ENCODE results near the gene SUPT3H.

Gene SUPT3H

DNA sequence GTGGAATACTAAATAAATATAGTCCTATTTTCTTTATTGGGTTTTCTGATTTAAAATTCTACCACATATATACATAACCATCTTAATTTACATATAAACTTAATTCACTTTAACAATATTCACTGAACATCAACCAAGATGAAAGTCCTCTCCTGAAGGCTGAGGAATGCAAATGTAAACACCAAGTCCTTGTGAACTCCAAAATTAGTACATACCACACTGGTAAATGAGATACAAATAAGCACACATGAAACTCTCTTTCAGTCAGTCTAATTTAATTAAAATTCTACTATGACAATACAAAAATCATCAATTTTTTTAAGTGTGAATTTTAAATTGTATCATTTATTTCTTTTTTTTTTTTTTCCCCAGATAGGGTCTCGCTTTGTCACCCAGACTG is 254.7 kb downstream of the SUPT3H start:
- FAIRE-seq = no peak
- no peak for DNase-seq (ENCODE audit: low spot score)

DNA sequence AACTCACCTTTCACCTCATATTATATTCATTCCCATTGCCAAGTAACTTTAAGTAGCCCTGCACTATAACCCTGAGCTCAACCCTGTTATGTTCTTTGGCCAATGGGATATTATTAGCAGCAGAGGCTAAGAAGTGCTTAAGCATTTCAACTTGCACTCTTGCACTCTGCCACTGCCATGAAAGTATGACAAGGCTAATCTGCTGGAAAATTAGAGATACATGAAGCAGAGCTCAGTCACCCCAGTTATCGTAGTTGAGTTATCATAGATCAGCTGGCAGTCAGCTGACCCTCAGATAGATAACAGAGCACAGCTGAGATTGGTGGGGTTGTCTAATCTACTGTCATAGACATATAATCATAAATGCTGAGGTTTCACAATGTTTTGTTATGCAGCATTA is 259.0 kb downstream of the SUPT3H start:
- FAIRE-seq = no peak

GRCh38 chr6:45116714-45117410 is 260.9 kb downstream of the SUPT3H start:
- FAIRE-seq = peak; percentile 69
- DNase-seq (ENCODE audit: low spot score) = peak; percentile 14

More for the DNA sequence above, 259.0 kb downstream of the SUPT3H start:
- DNase-seq (ENCODE audit: low spot score) = no peak

DNA sequence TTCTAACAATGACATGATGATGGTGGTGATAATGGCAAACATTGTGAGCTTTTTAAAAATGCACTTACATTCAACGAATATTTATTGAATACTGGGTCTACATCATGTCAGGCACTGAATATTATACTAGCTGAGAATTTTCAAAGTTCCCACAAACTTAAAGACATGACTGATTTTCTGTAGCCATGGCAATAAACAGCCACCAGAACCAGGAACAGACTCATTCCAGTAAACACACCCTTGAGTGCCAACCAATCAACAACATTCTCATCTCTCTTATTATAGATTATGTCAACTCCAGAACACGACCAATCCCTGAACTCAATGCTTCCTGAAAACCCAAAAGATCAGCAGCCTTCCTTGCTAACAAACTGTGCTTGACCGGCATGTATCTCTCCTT is 262.0 kb downstream of the SUPT3H start:
- DNase-seq (ENCODE audit: low spot score) = no peak
- no peak for FAIRE-seq

DNA sequence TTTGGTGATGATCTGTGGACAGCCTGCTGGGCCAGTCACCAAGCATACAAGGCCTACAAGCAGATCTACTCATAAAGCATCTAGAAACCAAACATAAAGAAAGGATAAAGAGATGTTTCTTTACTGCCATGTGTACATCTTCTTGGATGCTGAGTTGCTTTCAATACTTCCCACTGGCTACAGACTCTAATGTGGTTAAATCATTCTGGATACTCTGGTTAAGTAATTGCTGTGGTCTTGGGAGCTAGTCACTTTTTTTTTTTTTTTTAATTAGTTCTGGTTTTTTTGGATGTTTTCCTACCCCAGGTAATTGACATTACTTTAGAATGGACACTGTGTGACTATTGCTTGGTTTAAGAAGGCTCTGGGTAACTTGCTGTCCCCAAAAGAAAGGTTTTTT is 265.0 kb downstream of the SUPT3H start:
- no peak for FAIRE-seq
- no peak for DNase-seq (ENCODE audit: low spot score)

GRCh38 chr6:45109551-45109950 is 268.2 kb downstream of the SUPT3H start:
- no peak for FAIRE-seq

GRCh38 chr6:45105170-45105820 is 272.4 kb downstream of the SUPT3H start:
- DNase-seq (ENCODE audit: low spot score) = no peak
- FAIRE-seq = no peak

More at GRCh38 chr6:45109551-45109950, 268.2 kb downstream of the SUPT3H start:
- no peak for DNase-seq (ENCODE audit: low spot score)

GRCh38 chr6:45104429-45104828 is 273.3 kb downstream of the SUPT3H start:
- FAIRE-seq (no peak), DNase-seq (ENCODE audit: low spot score) (no peak)

DNA sequence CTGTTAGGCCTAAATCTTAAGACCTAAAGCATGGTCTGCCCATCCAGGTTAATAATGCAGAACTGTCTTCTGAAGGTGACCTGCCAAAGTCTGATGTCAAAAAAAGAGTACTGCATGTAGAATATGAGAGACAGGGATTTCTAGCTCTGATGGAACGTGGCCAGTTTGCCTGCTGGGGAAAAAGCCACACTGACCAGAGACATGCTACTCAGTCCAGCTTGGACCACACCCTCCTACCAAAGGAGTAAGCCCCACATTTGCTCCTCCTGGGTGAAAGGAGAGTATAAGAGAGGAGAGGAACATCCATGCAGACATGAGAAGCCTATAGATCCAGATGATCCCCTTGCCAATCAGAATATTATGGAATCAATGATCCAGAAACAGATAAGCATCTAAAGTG is 279.5 kb downstream of the SUPT3H start:
- DNase-seq (ENCODE audit: low spot score) (no peak), FAIRE-seq (no peak)

DNA sequence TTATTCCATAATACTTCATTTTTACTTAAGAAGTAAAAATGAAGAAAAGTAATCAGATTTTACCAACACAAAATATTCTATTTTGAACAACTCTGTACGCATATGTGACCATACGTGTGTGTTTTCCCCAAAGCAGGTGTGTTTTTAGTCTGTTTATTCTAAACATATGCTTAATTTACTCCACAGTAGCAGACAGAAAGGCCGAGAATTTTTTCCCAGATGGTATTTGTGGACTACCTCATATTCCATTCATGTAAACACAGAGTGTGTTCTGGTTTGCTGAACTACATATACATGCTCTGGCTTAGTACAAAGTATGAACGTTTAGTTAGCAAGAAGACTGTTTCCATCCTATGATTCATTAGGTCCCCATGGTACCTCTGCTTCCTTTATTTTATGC is 282.9 kb downstream of the SUPT3H start:
- DNase-seq (ENCODE audit: low spot score) (no peak), FAIRE-seq (no peak)

DNA sequence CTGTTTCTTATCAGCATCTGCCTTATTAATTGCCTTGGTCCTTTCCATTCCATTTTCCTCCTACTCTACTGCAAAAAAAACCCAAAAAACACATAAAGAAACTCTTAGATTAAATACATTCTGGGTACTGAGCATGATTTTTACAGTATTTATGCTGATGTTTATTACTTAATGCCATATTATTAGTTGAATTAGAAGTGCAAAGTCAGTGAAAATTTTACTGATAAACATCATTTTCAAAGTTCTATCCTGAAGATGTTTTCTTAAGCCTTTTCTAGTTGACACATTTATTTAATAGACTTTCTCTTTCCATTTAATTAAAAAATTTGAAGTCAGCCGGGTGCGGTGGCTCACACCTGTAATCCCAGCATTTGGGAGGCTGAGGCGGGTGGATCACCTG is 285.6 kb downstream of the SUPT3H start:
- no peak for FAIRE-seq
- DNase-seq (ENCODE audit: low spot score) = no peak

GRCh38 chr6:45086360-45087084 is 291.2 kb downstream of the SUPT3H start:
- FAIRE-seq = no peak
- no peak for DNase-seq (ENCODE audit: low spot score)

DNA sequence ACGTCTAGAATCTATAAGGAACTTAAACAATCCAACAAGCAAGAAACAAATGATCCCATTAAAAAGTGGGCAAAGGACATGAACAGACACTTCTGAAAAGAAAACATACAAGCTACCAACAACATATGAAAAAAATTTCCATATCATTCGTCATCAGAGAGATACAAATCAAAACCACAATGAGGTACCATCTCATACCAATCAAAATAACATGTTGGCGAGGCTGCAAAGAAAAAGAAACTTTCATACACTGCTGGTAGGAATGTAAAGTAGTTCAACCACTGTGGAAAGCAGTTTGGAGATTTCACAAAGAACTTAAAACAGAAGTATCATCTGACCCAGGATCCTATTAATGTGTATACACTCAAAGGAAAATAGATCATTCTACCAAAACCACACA is 293.5 kb downstream of the SUPT3H start:
- FAIRE-seq (no peak), DNase-seq (ENCODE audit: low spot score) (no peak)

DNA sequence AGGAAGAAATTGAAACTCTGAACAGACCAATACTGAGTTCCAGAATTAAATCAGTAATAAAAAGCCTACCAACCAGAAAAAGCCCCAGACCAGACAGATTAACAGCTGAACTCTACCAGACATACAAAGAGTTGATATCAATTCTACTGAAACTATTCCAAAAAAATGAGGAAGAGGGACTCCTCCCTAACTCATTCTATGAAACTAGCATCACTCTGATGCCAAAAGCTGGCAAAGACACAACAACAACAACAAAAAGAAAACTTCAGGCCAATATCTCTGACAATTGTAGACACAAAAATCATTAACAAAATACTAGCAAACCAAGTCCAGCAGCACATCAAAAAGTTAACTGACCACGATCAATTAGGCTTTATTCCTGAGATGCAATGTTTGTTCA is 295.6 kb downstream of the SUPT3H start:
- FAIRE-seq (no peak), DNase-seq (ENCODE audit: low spot score) (no peak)

DNA sequence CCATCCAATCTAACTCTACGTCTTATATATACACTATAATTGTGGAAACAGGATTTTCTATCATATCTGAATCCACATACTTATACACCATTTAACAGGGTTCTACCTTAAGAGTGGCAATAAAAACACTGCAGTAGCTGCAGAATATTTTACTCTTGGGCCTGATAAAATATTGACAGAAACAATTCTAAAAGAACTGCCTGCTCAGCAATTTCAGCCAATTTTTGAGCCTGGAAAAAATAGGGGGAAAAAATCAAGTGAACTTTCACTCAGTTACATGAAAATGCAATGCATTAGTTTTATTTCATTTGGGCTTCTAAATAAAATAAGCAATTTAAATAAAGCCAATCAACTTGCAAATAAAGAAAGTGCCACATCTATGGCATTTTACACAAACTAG is 296.1 kb downstream of the SUPT3H start:
- FAIRE-seq (no peak), DNase-seq (ENCODE audit: low spot score) (no peak)

DNA sequence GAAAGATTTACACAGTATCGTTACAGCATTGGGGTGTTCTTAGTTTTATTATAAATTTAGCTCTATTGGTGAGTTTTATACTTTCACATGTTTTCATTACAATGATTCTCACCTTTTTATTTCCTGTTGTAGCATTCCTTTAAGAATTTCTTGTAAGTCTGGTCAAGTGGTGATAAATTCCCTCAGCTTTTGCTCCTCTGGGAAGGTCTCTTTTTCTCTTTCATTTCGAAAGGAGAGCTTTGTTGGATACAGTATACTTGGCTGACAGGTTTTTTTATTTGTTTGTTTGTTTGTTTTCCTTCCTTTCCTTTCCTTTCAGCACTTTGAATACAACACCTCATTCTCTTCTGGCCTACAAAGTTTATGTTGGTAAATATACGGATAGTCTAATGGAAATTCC is 299.3 kb downstream of the SUPT3H start:
- DNase-seq (ENCODE audit: low spot score) = no peak
- FAIRE-seq = no peak

DNA sequence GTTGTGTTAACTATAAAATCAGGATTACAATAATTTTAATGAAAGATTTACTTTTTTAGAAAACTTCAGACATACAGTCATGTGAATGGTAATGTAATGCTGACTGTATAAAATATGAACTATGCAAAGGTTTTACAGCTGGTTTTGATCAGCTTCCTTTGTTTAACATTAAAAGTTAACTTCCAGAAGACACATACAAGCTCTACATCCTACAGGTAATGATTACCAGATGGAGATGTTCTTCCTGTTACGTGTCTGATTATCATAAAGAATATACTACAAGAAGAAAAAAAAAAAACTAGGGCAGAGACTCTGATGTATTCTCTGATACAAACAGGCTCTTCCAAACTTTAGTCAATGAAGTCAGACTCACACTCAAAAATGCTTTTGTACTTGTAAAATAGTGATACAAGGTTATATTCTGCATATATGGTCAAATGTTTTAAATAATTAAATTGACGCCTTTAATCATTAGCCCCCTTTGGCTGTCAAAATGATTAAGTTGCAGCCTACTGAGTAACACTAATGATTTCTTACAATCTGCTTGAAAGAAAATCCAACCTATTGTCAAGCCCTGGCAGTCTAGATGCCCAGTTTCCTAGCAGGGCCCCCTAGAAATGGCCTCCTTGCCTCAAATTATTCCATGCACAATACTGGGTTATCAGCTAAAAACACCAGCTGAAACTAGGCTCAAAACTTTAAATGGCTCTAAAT is 301.4 kb downstream of the SUPT3H start:
- DNase-seq (ENCODE audit: low spot score) (no peak), FAIRE-seq (no peak)

GRCh38 chr6:45075246-45075645 is 302.5 kb downstream of the SUPT3H start:
- FAIRE-seq (peak; percentile 76), DNase-seq (ENCODE audit: low spot score) (peak; percentile 85)

DNA sequence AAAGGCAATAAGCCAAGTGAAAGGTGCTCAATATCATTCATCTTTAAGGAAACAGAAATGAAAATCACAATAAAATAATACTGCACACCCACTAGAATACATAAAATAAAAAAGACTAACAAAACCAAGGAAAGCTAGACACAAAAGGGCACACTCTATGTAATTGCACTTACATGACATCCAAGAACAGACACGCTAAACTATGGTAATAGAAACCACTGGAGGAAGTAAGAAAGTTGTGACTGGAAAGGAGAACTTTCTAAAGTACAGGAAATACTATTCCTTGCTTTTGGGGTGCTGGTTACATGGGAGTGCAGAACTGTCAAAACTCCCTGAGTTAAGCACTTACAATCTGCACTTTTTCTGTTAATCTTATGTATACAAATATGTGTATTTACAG is 303.3 kb downstream of the SUPT3H start:
- DNase-seq (ENCODE audit: low spot score) (no peak), FAIRE-seq (no peak)

- DNase-seq (ENCODE audit: low spot score) (no peak), FAIRE-seq (no peak)
Observed at GRCh38 chr6:45073771-45074170, 304.0 kb downstream of the SUPT3H start.

GRCh38 chr6:45072673-45073072 is 305.1 kb downstream of the SUPT3H start:
- DNase-seq (ENCODE audit: low spot score) (no peak), FAIRE-seq (no peak)

DNA sequence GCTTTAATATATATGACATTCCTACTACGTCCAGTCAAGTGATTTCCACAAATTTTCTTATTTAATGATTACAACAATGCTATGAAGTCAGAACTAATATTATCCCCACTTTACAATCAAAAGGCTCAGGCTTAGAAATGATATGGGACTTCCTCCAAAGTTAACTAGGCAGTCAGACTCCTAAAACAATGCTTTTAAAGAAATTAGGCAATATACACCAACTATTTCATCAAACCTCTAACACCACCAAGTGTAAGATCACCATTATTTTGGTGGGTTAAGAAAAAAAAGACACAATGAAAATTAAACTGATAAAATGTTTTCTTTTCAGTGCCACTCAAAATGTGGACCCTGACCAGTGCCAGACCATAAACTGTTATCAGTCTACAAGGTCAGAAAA is 305.7 kb downstream of the SUPT3H start:
- FAIRE-seq (no peak), DNase-seq (ENCODE audit: low spot score) (no peak)
